Erythroblast (primary cell): ENCODE measurements around the gene LRSAM1.

Experiments used
- GATA1 ChIP-seq: IDR thresholded peaks from 2 replicates; pipeline ENCODE4 v1.6.1; 2011; ENCODE audit warnings: low read depth, mild to moderate bottlenecking, control low read depth, low read length, moderate library complexity
- POLR2A ChIP-seq: IDR thresholded peaks from 2 replicates; pipeline ENCODE4 v1.6.1; 2011; ENCODE audit warnings: mild to moderate bottlenecking, low read length

- no peak for TF ChIP-seq POLR2A
- TF ChIP-seq GATA1 = no peak
These were observed 33.3 kb upstream of the LRSAM1 start for GRCh38 chr9:127418037-127418471.
